GM19452 (cell line): ENCODE measurements around the gene SIGLEC8.

ENCODE experiments used
- ATAC-seq: cut with Tn5 transposase; IDR thresholded peaks from one replicate; pipeline ENCODE4 v1.9.1; 2021; ENCODE audit not compliant: unreplicated experiment

Gene SIGLEC8

DNA sequence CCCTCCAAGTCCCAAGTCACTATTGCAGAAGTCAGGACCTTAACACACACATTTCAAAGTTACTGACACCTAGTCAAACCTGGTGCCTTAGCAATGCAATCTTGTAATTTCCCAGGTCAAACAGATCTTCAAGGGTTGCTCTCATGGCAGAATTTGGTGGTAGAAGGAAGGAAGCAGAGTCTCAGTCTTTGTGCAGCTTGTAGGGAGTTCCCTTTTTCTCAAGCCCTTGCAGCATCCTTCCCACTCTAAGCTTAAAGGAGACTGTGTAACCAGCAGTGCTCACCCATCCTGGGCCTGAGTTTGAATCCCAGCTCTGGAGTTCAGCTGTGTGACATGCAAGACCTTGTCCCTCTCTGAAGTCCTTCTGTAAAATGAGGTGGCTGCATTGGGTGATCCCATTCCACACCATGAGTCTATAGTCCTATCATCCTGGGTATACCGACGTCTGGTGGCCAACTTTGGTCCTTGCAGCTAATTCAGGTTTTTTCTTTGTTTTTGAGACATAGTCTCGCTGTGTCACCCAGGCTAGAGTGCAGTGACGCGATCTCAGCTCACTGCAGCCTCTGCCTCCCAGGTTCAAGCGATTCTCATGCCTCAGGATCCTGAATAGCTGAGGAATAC lies 50.6 kb downstream of the SIGLEC8 start:
- no peak for ATAC-seq

GRCh38 chr19:51402117-51402516 lies 56.1 kb downstream of the SIGLEC8 start:
- no peak for ATAC-seq
